GM18502 (cell line): Measurements from ENCODE around the gene RABL6.
"Not testable (repeated sequence)": the region's sequence is repeated elsewhere in the genome, so short reads cannot be mapped to it uniquely, and the experiment has no call there.

Experiments used
- ATAC-seq: cut with Tn5 transposase; IDR thresholded peaks from one replicate; pipeline ENCODE4 v1.9.1; 2021; ENCODE audit warnings: mild to moderate bottlenecking; ENCODE audit not compliant: unreplicated experiment, poor library complexity

The RABL6 gene

DNA sequence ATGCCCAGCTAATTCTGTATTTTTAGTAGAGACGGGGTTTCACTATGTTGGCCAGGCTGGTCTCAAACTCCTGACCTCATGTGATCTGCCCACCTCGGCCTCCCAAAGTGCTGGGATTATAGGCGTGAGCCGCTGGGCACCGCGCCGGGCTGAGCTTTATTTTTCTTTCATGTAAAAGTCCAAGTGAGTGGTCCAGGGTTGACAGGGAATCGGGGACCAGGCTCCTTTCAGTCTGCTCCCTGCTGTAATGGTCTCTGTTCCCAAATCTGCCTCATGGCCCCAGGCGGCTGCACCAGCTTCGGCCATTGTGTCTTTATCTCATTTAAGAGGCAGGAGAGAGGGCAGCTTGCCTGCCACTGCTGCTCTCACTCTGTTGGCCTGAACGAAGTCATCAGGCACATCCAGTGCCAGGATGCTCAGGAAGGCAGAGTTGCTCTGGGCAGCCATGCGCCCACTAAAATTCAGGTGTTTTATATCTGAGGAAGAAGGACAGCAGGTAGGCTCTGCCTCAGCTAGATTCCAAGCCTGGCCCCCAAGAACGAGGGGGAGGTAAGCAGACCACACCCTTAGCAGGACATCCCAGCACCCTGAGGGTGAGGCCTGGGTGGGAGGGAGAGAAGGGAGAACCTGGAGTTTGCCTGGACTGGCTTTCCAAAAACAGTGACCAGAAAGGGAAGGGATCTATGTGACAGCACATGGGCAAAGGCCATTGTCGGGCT lies 13.3 kb upstream of the RABL6 start:
- ATAC-seq: no peak

DNA sequence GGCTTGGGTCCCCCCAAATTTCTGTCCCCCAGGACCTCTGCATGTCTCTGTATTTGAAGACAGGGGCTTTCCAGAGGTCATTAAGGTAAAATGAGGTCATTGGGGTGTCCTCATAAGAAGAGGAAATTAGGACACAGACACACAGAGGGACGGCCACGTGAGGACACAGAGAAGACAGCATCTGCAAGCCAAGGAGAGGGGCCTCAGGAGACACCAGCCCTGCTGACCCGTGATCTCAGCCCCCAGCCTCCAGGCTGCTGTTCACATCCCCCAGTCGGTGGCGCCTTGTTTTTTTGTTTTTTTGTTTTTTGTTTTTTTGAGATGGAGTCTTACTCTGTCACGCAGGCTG lies 12.8 kb upstream of the RABL6 start:
- no peak for ATAC-seq

DNA sequence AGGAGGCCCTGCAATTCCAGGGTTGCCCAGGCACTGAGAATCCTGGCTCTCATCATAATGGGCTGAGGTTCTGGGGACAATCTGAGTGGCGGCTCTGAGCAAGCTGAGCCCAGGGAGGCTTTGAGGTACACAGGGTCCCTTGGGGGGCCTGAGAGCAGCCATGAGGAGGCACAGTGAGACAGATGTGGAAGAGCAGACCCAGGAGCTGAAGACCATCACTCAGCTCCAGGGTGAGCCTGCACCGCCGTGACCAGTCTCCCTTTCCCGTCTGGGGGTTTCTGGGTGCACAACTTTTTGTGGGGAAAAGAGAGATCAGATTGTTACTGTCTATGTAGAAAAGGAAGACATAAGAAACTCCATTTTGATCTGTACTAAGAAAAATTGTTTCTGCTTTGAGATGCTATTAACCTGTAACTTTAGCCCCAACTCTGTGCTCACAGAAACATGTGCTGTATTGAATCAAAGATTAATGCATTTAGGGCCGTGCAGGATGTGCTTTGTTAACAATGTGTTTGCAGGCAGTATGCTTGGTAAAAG lies 11.4 kb upstream of the RABL6 start, which contains the start of gene CCDC183:
CCDC183 (plus strand) TSS at position 101 of the 537 bp plus-strand sequence; CDS start at position 161, 60 bp downstream.
- no peak for ATAC-seq

DNA sequence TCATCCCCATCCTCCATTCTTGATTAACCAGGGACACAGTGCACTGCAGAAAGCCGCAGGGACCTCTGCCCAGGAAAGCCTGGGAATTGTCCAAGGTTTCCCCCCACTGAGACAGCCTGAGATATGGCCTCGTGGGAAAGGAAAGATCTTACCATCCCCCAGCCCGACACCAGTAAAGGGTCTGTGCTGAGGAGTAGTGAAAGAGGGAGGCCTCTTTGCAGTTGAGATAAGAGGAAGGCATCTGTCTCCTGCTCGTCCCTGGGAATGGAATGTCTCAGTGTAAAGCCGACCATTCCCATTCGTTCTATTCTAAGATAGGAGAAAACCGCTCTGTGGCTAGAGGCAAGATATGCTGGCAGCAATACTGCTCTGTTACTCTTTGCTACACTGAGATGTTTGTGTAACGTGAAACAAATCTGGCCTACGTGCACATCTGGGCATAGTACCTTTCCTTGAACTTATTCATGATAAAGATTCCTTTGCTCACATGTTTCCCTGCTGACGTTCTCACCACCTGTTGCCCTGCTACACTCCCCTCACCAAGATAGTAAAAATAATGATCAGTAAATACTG lies 10.9 kb upstream of the RABL6 start:
- not testable (repeated sequence) for ATAC-seq

DNA sequence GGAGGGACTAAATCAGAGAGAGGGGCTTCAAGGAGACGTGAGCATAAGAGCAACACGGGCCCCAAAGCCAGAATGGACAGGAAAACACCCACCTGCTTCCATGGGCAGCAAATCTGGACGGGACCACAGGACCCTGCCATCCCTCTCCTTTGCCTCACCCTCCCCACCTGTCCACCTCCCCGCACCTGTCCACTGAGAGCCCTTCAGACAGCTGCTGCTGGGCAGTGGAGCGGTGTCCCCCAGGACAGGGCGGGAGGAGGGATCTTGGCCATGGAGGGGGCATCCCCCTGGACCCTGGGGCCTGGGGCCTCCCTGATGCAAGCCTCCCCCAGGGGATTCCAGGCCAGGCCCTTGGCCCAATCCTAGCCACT lies 9.1 kb upstream of the RABL6 start:
- ATAC-seq: no peak

DNA sequence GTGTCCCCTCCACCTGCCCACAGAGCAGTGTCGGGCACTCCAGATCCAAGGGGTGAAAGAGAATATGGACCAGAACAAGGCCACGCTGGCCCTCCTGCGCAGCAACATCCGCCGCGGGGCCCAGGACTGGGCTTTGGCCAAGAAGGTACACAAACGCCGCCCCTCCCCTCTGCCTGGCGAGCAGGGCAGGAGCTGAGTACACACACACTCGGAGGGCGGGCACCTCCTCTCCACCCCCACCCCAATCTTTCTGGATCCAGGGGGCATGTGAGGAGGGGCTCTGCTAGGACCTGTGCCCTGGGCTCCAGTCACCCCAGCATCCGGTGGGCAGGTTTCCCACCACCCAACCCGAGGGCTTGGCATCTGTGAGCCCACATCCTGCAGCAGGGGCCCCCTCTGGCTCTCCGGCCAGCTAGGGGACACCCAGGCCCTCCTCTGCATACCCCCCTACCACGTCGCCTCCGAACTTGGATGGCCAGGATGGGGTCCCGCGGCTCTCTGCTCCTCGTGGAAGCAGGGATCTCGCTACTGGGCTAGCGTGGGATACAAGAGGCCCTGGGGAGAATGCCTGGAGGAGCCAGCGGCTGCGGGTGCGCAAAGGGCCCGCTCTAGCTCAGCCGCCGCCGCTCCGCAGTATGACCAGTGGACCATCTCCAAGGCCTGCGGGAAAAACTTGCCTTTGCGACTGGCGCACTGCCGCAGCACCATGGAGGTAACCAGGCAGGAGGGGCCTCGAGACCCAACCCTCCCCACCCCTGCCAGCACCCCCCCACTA lies 8.5 kb upstream of the RABL6 start:
- no peak for ATAC-seq

DNA sequence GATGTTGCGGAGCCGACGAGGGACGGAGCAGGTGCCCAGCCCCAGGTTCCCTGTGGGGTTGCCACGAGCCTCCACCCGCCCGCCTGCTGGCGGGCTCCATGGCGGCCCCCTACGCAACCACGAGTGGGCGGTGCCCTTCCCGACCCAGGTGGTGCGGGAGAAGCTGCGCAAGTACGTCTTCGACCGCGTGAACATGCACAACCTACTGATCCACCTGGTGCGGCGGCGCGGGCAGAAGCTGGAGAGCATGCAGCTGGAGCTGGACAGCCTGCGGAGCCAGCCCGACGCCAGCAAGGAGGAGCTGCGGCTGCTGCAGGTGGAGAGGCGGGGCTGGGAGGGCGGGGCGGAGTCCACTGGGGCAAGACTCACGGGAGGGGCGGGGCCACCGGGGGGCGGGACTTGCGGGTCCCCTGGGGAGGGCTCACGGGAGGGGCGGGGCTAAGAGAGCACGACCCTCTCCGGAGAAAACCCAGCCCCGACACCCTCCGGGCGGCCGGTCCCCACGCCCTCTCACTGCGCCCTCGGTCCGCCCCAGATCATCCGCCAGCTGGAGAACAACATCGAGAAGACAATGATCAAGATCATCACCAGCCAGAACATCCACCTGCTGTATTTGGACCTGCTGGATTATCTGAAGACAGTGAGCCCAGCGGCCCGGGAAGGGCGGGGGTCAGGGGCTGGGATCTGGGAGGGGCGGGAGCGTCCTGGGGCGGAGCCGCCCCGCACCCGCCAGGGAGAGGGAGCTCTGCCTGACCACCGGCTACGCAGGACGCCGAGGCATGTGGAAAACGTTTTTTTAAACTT lies 7.7 kb upstream of the RABL6 start:
- no peak for ATAC-seq

DNA sequence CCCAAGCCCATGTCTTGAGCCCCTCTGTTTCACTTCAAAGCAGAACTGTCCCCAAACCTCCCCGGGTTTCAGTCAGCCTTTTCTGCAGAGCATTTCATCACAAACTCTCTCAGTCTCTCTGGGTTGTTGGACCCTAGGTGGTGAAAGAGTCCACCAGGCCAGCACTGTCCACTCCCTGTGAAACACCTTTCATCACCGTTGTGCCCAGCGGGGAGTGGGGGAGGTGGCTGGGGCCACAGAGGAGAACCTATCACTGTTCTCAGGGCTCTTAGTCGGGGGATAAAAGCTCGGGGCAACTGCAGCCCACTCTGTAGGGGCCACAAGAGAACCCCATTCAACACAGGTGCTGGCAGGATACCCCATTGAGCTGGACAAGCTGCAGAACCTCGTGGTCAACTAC lies 5.4 kb upstream of the RABL6 start:
- ATAC-seq: no peak

DNA sequence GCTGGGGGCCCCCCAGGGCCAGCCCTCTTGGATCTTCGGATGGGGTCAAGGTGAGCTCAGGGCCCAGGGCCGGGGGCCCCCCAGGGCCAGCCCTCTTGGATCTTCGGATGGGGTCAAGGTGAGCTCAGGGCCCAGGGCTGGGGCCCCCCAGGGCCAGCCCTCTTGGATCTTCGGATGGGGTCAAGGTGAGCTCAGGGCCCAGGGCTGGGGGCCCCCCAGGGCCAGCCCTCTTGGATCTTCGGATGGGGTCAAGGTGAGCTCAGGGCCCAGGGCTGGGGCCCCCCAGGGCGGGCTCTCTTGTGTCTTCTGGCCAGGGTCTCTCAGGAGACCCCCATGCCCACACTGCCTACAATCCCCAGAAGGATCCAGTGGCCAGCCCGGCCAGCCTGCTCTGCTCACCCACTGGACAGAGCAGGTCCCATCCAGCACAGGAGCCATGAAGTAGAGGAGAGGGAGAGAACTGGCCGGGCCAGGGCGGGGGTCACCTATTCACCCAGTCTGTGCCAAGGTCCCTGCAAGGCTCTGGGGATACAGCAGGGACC lies 4.7 kb upstream of the RABL6 start:
- ATAC-seq: not testable (repeated sequence)

DNA sequence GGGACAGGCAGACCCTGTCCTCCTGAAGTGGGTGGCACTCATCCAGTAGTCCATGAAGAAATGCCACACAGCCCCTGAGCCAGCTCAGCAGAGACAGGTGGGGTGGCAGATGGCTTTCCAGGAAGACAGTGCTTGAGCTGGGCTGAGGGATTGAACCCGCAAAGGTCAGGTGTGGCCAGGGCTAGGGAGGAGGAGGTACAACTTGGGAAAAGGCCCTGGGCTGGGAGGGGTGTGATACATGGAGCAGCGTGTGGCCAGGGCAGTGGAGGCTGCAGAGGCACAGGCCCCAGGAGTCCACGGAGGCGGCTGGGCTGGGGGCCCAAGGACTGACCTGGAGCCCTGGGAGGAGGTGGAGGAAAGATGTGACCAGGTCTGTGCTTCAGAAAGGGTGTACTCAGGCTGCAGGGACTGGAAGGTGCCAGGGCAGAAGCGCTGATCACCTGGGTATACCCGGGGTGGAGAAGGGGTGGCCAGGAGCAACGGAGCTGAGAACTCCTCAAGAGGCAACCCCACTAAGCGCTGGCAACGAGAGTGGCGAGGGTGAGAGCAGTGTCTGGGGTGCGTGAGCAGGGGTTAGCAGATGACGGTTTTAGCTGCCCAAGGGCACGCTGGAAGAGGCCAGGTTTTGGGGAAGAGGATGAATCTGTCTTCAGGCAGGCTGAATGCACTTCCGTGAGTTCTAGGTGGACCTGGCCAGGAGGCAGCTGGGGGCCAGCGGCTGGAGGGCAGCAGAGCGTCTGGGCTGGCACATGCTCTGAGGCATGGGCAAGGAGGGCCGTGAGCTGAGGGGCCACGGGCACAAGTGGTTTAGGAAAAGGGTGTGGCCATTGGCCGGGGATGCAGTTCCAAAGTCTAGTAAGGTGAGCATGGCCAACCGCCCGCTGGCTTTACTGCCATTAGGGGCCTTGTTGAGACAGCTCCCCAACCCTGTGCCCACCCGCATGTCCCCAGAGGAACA lies 3.9 kb upstream of the RABL6 start:
- no peak for ATAC-seq

DNA sequence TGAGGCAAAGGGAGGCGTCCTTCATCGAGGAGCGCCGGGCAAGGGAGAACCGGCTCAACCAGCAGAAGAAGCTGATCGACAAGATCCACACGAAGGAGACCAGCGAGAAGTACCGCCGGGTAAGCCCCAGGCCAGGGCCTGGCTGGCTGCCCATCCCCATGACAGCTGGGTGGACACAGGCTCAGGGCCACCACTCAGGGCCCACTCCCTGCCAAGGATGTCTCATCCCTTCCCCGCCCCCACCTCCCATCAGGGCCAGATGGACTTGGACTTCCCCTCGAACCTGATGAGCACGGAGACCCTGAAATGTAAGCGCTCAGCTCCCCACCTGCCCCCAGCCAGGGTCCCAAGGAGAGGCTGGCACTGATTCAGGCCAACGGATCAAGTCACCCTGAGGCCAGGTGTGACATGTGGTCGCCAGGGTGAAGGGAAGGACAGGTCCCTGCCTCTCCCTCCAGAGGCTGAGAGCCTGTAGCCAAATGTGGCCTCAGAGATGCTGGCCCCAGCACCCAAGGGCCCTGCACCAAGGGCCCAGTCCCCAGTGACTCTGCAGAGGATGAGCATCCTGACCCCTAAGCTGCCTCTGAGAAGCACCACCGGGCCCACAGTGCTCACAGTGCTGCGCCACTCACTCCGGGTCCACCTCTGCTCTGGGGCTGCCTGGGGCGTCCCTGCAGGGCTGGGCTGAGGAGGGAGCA lies 3.1 kb upstream of the RABL6 start:
- no peak for ATAC-seq

DNA sequence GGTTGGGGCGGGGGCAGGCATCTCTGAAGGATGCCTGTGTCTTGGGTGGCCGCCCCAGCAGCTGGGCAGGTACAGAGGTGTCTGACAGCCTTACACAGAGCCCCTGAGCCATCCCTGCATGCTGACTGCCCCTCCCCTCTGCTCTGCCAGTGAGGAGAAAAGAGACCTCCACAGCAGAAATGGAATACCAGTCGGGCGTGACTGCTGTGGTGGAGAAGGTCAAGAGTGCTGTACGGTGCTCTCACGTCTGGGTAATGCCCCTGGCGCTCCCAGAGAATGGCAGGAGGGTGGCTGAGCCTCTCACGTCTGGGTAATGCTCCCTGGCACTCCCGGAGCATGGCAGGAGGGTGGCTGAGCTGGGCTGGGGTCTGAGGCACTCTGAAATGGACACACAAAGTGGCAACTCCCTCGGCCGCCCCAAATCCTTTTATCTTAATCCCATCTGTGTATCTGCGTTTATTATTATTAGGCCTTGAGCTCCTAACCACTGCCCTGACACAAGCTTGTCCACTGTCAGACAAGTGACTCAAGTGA lies 2.5 kb upstream of the RABL6 start:
- no peak for ATAC-seq

DNA sequence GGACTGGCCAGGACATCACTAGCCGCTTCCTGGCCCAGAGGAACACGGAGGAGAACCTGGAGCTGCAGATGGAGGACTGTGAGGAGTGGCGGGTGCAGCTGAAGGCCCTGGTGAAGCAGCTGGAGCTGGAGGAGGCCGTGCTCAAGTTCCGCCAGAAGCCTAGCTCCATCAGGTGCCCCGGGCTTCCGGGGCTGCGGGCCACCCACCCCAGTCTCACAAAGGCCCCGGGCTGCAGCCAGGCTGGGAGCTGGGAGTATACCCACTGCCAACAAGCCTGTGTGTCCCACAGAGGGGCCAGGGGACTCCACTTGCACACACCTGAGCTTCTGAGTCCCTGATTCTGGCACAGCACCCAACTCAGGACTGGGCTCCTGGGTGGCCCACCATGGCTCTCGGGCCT lies 1.7 kb upstream of the RABL6 start:
- ATAC-seq: no peak

DNA sequence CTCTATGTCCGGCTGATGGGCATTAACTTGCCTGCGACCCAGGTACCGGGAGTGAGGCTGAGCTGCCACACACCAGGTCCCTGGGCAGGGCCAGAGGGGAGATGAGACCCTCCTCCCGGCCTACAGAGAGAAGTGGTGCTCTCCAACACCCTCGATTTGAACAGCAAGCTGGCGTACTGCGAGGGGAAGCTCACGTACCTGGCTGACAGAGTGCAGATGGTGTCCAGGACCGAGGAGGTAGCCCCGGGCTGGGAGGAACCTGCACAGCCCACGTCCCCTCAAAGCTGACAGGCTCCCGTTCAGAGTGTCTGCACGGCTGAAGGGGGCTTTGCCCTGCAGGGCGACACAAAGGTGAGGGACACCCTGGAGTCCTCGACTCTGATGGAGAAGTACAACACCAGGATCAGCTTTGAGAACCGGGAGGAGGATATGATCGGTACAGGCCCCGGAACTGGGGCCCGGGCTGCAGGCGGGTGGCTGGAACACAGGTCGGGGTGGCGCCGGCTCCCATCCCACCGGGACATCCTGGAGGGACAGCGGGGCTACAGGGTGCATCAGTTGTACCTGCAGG lies 1.0 kb upstream of the RABL6 start:
- no peak for ATAC-seq

DNA sequence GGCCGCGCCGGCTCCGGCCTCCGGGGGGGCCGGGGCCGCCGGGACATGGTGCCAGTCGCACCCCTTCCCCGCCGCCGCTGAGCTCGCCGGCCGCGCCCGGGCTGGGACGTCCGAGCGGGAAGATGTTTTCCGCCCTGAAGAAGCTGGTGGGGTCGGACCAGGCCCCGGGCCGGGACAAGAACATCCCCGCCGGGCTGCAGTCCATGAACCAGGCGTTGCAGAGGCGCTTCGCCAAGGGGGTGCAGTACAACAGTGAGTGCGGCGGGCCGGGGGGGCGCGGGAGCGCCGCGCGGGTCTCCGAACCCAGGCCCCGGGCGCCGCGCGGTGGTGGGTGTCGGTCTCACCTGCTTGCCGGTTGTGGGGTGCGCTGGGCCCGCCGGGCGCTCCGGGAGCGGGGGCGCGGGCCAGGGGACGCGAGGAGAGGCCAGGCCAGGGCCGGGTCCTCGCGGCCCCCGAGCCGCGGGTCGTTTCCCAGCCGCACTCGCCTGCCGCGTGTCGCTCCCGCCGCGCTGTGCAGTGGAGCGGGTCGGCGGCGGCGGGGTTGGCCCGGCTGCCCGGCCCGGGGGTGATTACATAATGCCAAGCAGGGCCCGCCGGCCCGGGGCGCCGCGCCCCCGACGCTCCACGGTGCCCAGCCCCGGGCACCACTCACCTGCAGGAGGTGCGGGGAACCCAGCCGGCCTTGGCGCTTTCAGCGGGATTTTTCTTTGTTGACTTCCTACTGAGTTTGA lies 492 bp downstream of the RABL6 start:
- peak; percentile 38 for ATAC-seq

DNA sequence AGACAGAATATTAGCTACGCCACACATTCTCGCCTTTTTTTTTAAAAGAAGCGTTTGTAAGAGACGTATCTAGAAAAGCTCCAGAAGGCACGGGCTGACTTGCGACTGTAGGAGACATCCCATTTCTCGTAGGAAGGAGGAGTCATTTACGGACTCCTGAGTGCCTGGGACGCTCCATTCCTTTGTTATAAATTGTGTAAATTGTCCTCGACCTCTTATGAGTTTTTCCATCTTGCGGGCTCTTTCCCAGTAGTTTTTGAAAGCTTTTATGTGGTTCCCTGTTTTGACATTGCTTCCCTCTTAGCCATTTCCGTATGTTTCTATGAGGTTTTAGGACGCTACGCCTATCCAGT lies 1.0 kb downstream of the RABL6 start:
- ATAC-seq: no peak

DNA sequence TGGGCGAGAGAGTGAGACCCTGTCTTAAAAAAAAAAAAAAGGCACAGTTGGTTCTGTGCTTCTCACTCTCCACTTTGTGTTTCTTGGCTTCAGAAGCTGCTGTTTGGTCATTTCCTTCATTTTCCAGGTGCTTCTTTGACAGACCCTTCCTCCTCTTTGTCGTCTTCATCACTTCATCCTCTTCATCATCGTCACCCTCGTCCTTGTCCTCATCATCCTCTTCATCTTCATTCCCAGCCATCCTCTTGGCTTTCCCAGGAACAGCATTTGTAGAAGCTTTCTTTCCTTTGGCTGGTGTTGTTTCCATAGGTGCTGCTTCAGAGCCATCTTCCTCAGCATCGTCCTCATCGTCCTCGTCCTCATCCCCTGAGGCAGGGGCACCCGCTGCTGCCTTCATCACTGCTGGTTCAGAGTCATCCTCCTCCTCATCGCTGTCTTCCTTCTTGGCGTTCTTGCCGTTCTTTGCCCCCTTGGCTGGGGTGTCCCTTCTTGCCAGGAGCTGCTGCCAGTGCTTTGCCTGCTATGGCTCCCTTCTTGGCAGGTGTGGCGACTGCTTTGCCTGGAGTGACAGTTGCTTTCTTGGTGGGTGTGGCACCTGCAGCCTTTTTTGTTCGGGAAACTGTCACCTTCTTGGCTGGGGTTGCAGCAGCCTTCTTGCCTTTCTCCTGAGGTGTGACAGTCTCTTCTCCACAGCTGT lies 7.1 kb downstream of the RABL6 start:
- ATAC-seq: no peak
